Measurements from ENCODE around the gene POTEB. TPM values are rescaled to one million over a fixed set of nuclear protein-coding genes. Genes with fewer than 3 reads are reported as not detected.
"Not testable (repeated sequence)": the region's sequence is repeated elsewhere in the genome, so short reads cannot be mapped to it uniquely, and the experiment has no call there.

The POTEB gene
- total RNA-seq, result not detected

DNA sequence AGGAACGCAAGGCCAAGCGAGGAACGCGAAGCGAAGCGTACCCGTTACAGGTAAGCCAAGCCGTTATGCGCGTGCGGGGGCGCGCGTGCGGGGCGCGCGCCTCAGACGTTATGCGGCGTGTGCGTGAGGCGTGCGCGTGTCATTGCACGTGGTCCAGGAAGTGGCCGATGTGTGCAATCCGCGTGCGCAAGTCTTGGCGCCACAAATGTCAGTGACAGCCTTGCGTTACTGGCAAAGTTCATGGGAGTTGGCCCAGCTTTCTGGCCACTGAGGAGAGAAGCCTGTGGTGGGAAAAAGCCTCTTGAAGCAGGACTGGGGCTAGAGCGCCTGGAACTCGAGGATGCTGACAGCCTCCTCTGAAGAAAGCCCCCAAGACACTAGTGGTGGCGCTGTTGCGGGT, at the start of gene POTEB:
TSS of gene POTEB (minus strand) at position 101 of the 400 bp plus-strand sequence. CDS start 489 bp downstream, outside the sequence.
- DNase-seq, result not testable (repeated sequence)

DNA sequence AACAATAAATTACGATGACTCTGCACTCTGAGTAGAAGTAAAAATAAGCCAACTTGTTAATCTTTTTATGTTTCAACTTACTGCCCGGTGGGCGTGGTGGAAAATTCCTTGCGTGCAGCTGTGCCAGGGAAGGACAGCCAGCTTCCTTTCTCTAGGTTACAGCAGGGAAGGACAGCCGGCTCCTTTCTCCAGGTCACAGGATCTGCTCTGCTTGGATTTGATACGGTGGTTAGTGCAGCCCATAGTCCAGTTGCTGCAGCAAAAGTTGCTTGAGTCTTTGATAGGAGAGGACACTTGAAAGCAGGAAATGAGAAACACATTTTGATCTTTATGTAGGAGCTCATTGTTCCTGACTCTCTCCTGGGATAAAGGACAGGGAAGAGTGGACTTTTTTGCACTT, 13.4 kb upstream of the POTEB start:
- not testable (repeated sequence) for DNase-seq

GRCh38 chr15:21889542-21889941, 12.0 kb upstream of the POTEB start:
- not testable (repeated sequence) for DNase-seq

DNA sequence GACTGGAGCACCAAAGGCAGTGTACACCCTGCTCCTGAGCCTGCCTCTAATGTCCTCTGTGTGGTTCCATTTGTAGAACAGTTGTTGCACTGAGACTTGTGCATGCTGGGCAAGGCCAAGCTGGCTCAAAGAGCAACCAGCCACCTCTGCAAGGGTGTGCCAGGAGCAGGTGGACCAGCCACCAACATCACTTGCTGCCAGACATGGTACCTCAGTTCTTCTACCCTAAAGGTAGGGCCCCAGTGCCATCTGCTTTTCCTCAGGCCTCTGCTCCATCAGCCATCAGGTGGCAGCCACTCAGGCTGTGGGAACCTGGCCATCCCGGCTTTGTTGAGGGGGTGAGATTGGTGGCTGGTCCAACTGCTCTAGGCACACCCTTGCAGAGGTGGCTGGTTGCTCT, 38.7 kb downstream of the POTEB start:
- not testable (repeated sequence) for DNase-seq

Small RNA genes lying within 50 kb of the gene (small RNA-seq; reads per million reads assigned to genes)
- gene MIR3118-4 (ENCODE audit: low replicate concordance) (not detected), gene RNU6-631P (ENCODE audit: low replicate concordance) (not detected)

Other genes with a start within 250 kb of the POTEB start
- gene OR4M2, start 202.8 kb upstream of the POTEB start, total RNA-seq, result not detected

All from tongue (tissue), 3 donors.